ENCODE data around the gene TCF7L1. TPM values are rescaled to one million over a fixed set of nuclear protein-coding genes. Genes with fewer than 3 reads are reported as not detected.
A peak's percentile ranks its signal among the peaks of the same experiment; 100 is the strongest.

TCF7L1 gene
- total RNA-seq, 1 donor from 2014 or later: 1.3 TPM

GRCh38 chr2:85171916-85172315, 38.7 kb downstream of the TCF7L1 start:
- H3K4me3 ChIP-seq (ENCODE audit: low read depth, low read length): no peak overlapping the region
- no peak for DNase-seq (ENCODE audit: low read depth)
- no peak for FAIRE-seq
- no peaks in the 10 kb centered on the region for H3K27me3 ChIP-seq (ENCODE audit: control insufficient read depth, insufficient read depth, low read length)
- no peaks in the 10 kb centered on the region for H3K36me3 ChIP-seq (ENCODE audit: control insufficient read depth, insufficient read depth, low read length)
- no peak for TF ChIP-seq CTCF (IDR thresholded peaks at IDR 0.05; ENCODE audit: insufficient read depth, low read length, severe bottlenecking)

GRCh38 chr2:85173909-85174308, 40.7 kb downstream of the TCF7L1 start:
- no peak overlapping the region for H3K4me3 ChIP-seq (ENCODE audit: low read depth, low read length)
- H3K36me3 ChIP-seq (ENCODE audit: control insufficient read depth, insufficient read depth, low read length): peaks cover 1% of the 10 kb centered on the region
- FAIRE-seq (no peak), DNase-seq (ENCODE audit: low read depth) (no peak)
- no peak for TF ChIP-seq CTCF (IDR thresholded peaks at IDR 0.05; ENCODE audit: insufficient read depth, low read length, severe bottlenecking)
- no peaks in the 10 kb centered on the region for H3K27me3 ChIP-seq (ENCODE audit: control insufficient read depth, insufficient read depth, low read length)

- Histone ChIP-seq H3K27me3 (ENCODE audit: control insufficient read depth, insufficient read depth, low read length) (no peaks in the 10 kb centered on the region), H3K36me3 (ENCODE audit: control insufficient read depth, insufficient read depth, low read length) (peaks cover 1% of the 10 kb centered on the region), H3K4me3 (ENCODE audit: low read depth, low read length) (no peak overlapping the region)
- no peak for TF ChIP-seq CTCF (IDR thresholded peaks at IDR 0.05; ENCODE audit: insufficient read depth, low read length, severe bottlenecking)
- DNase-seq (ENCODE audit: low read depth): no peak
- FAIRE-seq: peak; percentile 72
Observed at GRCh38 chr2:85174943-85175342, 41.8 kb downstream of the TCF7L1 start.

GRCh38 chr2:85175369-85176299, 42.4 kb downstream of the TCF7L1 start:
- peak; percentile 95 for FAIRE-seq

GRCh38 chr2:85177031-85177824, 44.0 kb downstream of the TCF7L1 start:
- no peak for FAIRE-seq
- no peak for TF ChIP-seq CTCF (IDR thresholded peaks at IDR 0.05; ENCODE audit: insufficient read depth, low read length, severe bottlenecking)
- H3K27me3 ChIP-seq (ENCODE audit: control insufficient read depth, insufficient read depth, low read length): no peaks in the 10 kb centered on the region

More at GRCh38 chr2:85175369-85176299, 42.4 kb downstream of the TCF7L1 start:
- H3K27me3 ChIP-seq (ENCODE audit: control insufficient read depth, insufficient read depth, low read length): no peaks in the 10 kb centered on the region
- peaks cover 1% of the 10 kb centered on the region for H3K36me3 ChIP-seq (ENCODE audit: control insufficient read depth, insufficient read depth, low read length)
- DNase-seq (ENCODE audit: low read depth): peak; percentile 44
- TF ChIP-seq CTCF (IDR thresholded peaks at IDR 0.05; ENCODE audit: insufficient read depth, low read length, severe bottlenecking): no peak
- no peak overlapping the region for H3K4me3 ChIP-seq (ENCODE audit: low read depth, low read length)

More at GRCh38 chr2:85177031-85177824, 44.0 kb downstream of the TCF7L1 start:
- Histone ChIP-seq H3K4me3 (ENCODE audit: low read depth, low read length) (no peak overlapping the region), H3K36me3 (ENCODE audit: control insufficient read depth, insufficient read depth, low read length) (peaks cover 1% of the 10 kb centered on the region)
- DNase-seq (ENCODE audit: low read depth): no peak
